Eye (tissue), 1 donor: Measurements from ENCODE around the gene METTL2B.

Experiments used
- DNase-seq: peaks from one replicate; pipeline ENCODE4 v3.0.0-alpha.2; 2015

METTL2B gene

DNA sequence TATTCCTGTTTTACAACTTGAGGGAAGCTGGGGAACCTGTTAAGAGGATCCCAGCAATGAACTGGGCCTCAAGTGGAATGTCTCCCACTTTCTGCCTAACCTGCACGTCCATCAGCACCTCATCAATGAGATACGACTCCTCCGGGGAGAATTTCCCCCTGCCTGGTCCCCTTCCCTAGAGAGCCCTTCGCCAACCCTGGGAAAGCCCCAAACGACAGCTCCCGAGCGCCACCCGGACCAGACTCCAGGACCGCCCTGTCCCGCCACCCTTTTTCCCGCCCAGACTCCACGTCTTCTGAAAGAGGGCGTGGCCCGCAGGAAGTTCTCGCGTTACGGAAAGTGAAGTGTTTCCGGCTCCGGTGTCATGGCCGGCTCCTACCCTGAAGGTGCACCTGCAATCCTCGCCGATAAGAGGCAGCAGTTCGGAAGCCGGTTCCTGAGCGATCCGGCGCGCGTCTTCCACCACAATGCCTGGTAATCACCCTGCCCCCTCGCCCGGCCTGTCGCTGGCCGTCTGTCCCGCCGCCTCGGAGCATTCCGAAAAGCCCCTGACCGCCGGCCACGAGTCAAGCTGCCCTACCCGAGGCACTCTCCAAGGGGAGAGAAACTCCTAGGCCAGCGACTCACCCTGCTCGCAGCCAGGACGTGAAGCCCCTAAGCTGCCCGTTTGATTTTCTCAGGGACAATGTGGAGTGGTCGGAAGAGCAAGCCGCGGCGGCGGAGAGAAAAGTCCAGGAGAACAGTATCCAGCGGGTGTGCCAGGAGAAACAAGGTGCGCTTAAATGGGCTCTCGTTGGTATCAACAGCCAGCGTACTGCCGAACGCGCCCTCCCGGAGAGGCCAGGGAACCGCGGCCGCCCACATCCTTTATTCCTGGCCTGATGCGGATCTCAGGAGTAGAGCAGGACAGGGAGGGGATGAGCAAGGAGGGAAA, at the start of gene METTL2B:
TSS of gene METTL2B (plus strand) at position 347 of the 934 bp plus-strand sequence. CDS start at position 365, 18 bp downstream.
- peak; percentile 95 for DNase-seq

DNA sequence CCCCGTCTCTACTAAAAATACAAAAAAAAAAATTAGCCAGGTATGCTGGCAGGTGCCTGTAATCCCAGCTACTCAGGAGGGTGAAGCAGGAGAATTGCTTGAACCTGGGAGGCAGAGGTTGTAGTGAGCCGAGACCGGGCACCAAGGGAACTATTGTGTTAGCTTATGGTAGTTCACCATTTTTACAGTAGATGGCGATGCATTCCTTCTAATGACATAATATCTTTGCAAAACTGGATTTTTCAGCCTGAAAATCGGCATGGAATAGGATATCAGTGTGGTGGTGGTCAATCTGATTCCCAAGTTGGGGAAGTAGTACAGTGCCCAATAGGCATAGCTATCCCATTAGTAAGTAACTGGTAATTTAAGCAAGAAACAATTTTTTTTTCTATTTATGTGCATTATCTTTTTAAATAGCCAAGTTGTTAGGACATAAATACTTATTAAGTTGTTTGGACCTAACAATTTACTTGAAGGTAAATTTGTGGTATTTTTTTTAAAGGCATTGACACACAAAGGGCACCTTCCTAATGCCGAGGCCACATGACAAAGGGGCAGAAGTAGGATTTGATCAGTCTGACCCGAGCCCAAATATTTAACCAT, 49.2 kb upstream of the METTL2B start:
- DNase-seq, result peak; percentile 91

- no peak for DNase-seq
These were observed 46.3 kb upstream of the METTL2B start for GRCh38 chr7:128430207-128430606.

GRCh38 chr7:128431221-128431620, 45.3 kb upstream of the METTL2B start:
- no peak for DNase-seq

GRCh38 chr7:128431754-128432153, 44.8 kb upstream of the METTL2B start:
- no peak for DNase-seq

DNA sequence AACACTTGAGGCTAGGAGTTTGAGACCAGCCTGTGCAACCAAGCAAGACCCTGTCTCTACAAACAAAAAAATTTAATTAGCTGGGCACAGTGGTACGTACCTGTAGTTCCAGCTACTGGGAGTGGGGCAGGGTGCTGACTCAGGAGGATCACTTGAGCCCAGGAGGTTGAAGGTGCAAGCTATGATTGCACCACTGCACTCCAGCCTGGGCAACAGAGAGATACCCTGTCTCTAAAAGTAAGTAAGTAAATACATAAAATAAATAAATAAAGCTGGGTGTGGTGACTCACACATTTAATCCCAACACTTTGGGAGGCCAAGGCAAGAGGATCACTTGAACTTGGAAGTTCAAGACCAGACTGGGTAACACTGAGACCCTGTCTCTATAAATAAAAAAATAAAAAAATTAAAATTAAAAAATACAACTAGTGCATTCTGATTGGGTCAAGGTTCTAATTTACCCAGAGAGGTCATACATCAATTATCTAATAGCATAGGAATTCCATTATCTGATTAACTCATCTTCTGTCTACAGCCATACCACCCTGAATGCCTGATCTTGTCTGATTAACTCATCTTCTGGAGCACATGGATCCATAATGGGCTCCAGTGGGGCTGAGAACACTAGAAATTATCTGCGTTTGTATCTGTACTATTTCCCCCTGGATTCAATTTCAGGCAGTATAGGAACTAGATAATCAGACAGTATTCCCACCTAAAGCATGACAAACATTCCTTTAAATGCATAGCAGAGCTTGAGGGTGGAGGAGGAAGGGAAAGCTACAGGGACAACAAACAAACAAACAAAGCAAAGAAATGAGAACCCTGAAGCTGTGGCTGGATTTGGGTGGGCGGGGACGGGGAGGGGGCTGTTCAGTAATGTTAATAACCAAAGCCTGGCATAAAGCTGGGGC, 41.9 kb upstream of the METTL2B start:
- DNase-seq, result no peak

GRCh38 chr7:128435327-128435686, 41.2 kb upstream of the METTL2B start:
- no peak for DNase-seq

- no peak for DNase-seq
These were observed 38.9 kb upstream of the METTL2B start for GRCh38 chr7:128437426-128438332.

- DNase-seq, result no peak
These were observed 34.2 kb upstream of the METTL2B start for GRCh38 chr7:128442356-128442755.

- DNase-seq, result no peak
These were observed 32.5 kb upstream of the METTL2B start for GRCh38 chr7:128443831-128444600.

DNA sequence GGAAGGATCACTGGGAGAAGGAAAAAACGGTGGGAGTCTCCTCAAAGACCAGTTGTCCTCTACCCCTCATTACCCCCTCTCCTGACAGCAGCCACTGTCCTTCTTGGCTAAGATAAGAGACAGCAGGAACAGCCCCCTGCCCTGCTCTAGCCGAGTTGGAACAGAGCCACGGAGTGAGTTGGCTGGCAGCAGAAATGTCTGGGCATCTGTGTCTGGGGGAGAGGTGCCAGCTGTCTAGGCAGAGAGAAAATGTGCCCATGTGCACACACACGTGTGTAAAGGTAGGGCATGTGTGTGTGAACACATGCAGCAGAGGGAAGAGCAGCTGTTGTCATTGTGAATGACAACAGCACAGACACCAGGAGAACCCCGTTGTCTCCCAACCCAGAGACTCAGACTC, 30.2 kb upstream of the METTL2B start:
- DNase-seq, result no peak

DNA sequence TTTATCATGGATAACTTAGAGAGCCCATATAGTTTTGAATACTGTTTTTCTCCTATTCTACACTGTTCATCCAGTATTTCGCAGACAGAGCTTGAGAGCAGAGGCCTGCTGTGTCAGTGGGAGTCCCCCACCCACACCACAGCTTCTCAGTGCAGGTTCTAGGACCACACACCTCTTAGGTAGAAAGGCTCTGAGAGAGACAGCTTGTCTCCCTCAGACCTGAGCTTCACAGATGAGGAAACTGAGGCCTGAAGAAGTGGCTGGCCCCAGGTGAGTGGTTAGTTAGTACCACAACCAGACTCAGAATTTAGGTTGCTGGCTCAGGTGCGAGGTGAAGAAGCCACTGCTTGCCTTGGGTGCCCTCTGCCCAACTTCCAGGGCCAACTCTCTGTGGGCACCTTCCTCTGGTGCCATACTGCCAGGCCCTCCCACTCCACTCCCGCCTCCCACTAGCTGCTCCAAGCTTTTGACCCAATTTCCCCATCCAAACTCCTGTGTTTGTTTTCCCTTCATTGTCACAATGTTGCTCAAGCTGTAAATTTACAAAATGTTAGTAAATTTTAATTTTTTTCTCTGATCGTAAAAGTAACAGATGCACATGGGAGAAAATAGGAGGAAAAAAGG, 28.5 kb upstream of the METTL2B start:
- DNase-seq, result no peak

DNA sequence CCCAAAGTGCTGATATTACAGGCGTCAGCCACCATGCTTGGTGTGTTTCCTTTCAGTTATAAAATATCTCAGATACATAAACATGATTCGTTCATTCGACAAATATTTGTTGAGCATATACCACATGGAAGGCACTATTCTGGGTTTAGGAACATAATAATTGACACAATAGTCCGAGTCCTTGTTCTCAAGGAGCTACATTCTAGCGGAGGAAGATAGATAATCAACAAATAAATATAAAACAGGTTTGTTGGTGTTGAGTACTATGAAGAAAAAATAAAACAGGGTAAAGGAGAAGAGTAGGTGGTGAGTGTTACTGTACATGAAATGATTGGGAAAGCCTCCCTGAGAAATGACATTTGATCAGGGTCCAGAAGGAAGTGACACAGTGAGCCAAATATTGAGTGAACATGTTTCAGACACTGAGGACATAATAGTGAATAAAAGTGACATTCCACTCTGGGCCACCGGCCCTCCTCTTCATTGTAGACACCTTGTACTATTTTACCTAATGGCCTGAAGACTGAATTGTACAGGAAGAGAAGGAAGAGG, 27.7 kb upstream of the METTL2B start:
- DNase-seq, result no peak

- DNase-seq, result no peak
These were observed 26.1 kb upstream of the METTL2B start for GRCh38 chr7:128450409-128450808.

GRCh38 chr7:128450913-128451312, 25.6 kb upstream of the METTL2B start:
- DNase-seq, result no peak

- no peak for DNase-seq
These were observed 24.0 kb upstream of the METTL2B start for GRCh38 chr7:128452552-128452951.

GRCh38 chr7:128453836-128454804, 22.4 kb upstream of the METTL2B start:
- DNase-seq, result peak; percentile 92

- DNase-seq, result no peak
These were observed 21.6 kb upstream of the METTL2B start for GRCh38 chr7:128454808-128455542.
